DND-41 (cell line): ENCODE measurements around the gene TSHR.

Experiments used
- ATAC-seq: fragments of 200-7000 bp; cut with Tn5 transposase; 3 replicates; pipeline ENCODE4 v1.9.1; 2021; ENCODE audit warnings: low read depth; ENCODE audit not compliant: insufficient read depth
- DNase-seq: peaks from one replicate; pipeline ENCODE4 v3.0.0-alpha.2; 2020
- H2AFZ ChIP-seq: 2 replicates; pipeline ENCODE4 v1.6.0; 2012; ENCODE audit warnings: low read depth, low read length
- H3K27ac ChIP-seq: 2 replicates; pipeline ENCODE4 v1.5.1; 2012; ENCODE audit warnings: low read length, inconsistent platforms
- H3K27me3 ChIP-seq: fragments of 200-600 bp; sonication (generic); 2 replicates; pipeline ENCODE4 v1.6.0; 2012; ENCODE audit warnings: low read length, mild to moderate bottlenecking, inconsistent platforms; ENCODE audit not compliant: insufficient read depth, poor library complexity
- H3K36me3 ChIP-seq: 2 replicates; pipeline ENCODE4 v1.5.1; 2012; ENCODE audit warnings: low read length, inconsistent platforms; ENCODE audit not compliant: insufficient read depth
- H3K4me1 ChIP-seq: 2 replicates; pipeline ENCODE4 v1.5.1; 2012; ENCODE audit warnings: mild to moderate bottlenecking, low read length; ENCODE audit not compliant: insufficient read depth
- H3K4me2 ChIP-seq: 2 replicates; pipeline ENCODE4 v1.6.0; 2012; ENCODE audit warnings: mild to moderate bottlenecking, moderate library complexity, low read length, inconsistent platforms; ENCODE audit not compliant: insufficient read depth
- H3K4me3 ChIP-seq, 2 experiments: fragments of 200-600 bp in 1 of 2; shearing (Covaris generic) in 1 of 2; 2 replicates each; pipeline ENCODE4 v1.5.1; 2012 to 2016; ENCODE audit warnings: inconsistent platforms in 2 of 2, low read length in 2 of 2, mild to moderate bottlenecking in 2 of 2, low read depth in 1 of 2, moderate library complexity in 1 of 2
- H3K79me2 ChIP-seq: 2 replicates; pipeline ENCODE4 v1.6.0; 2012; ENCODE audit warnings: low read length, inconsistent platforms; ENCODE audit not compliant: insufficient read depth
- H3K9ac ChIP-seq: 2 replicates; pipeline ENCODE4 v1.6.0; 2012; ENCODE audit warnings: low read depth, mild to moderate bottlenecking, inconsistent platforms, low read length, moderate library complexity
- H3K9me3 ChIP-seq: 2 replicates; pipeline ENCODE4 v1.5.1; 2012; ENCODE audit warnings: low read length, moderate library complexity, mild to moderate bottlenecking, inconsistent platforms; ENCODE audit not compliant: insufficient read depth, severe bottlenecking
- H4K20me1 ChIP-seq: 2 replicates; pipeline ENCODE4 v1.6.0; 2012; ENCODE audit warnings: low read length; ENCODE audit not compliant: insufficient read depth
- CTCF ChIP-seq: IDR thresholded peaks from 2 replicates; pipeline ENCODE4 v1.5.1; 2012; ENCODE audit warnings: borderline replicate concordance, low read length, moderate library complexity, mild to moderate bottlenecking; ENCODE audit not compliant: poor library complexity, severe bottlenecking; ENCODE audit errors: extremely low read depth
- EZH2 ChIP-seq: IDR thresholded peaks from 3 replicates; pipeline ENCODE4 v1.6.1; 2012; ENCODE audit warnings: borderline replicate concordance, low read depth, mild to moderate bottlenecking, moderate library complexity, low read length, inconsistent platforms; ENCODE audit not compliant: severe bottlenecking

TSHR gene

GRCh38 chr14:80919622-80920021, 35.8 kb upstream of the TSHR start:
- DNase-seq (no peak), ATAC-seq (no peak)
- TF ChIP-seq EZH2 (no peak), CTCF (no peak)
- no peaks in the 10 kb centered on the region for H3K9me3 ChIP-seq
- H3K27ac ChIP-seq: no peak overlapping the region
- no peak overlapping the region for H3K4me3 ChIP-seq
- H3K4me2 ChIP-seq: no peak overlapping the region
- H4K20me1 ChIP-seq: no peaks in the 10 kb centered on the region; the same call in 1 of the 2 replicates
- H3K4me1 ChIP-seq: no peaks in the 10 kb centered on the region
- H3K27me3 ChIP-seq: no peaks in the 10 kb centered on the region
- peaks cover 48% of the 10 kb centered on the region for H3K36me3 ChIP-seq
- no peak overlapping the region for H3K9ac ChIP-seq
- no peak overlapping the region for H2AFZ ChIP-seq
- peaks cover 83% of the 10 kb centered on the region for H3K79me2 ChIP-seq

- H3K36me3 ChIP-seq: peaks cover 43% of the 10 kb centered on the region
- no peak overlapping the region for H3K4me3 ChIP-seq
- H3K27me3 ChIP-seq: no peaks in the 10 kb centered on the region
- H3K9me3 ChIP-seq: no peaks in the 10 kb centered on the region
- TF ChIP-seq CTCF (no peak), EZH2 (no peak)
- H4K20me1 ChIP-seq: peaks cover 18% of the 10 kb centered on the region
- peaks cover 95% of the 10 kb centered on the region for H3K79me2 ChIP-seq
- H2AFZ ChIP-seq: no peak overlapping the region
- H3K4me1 ChIP-seq: peaks cover 25% of the 10 kb centered on the region
- H3K27ac ChIP-seq: no peak overlapping the region
- DNase-seq: no peak
- no peak for ATAC-seq
- H3K9ac ChIP-seq: no peak overlapping the region
- no peak overlapping the region for H3K4me2 ChIP-seq
Observed at GRCh38 chr14:80923368-80923767, 32.1 kb upstream of the TSHR start.

- Histone ChIP-seq H3K4me2 (no peak overlapping the region), H3K9me3 (no peaks in the 10 kb centered on the region), H3K79me2 (peaks cover 96% of the 10 kb centered on the region), H3K27me3 (no peaks in the 10 kb centered on the region), H3K9ac (no peak overlapping the region), H3K36me3 (peaks cover 50% of the 10 kb centered on the region), H3K4me1 (peaks cover 28% of the 10 kb centered on the region), H3K4me3 (no peak overlapping the region), H3K27ac (no peak overlapping the region), H4K20me1 (peaks cover 18% of the 10 kb centered on the region), H2AFZ (no peak overlapping the region)
- DNase-seq (no peak), ATAC-seq (no peak)
- TF ChIP-seq CTCF (no peak), EZH2 (no peak)
Observed at GRCh38 chr14:80924365-80925103, 30.9 kb upstream of the TSHR start.
